ENCODE results near the gene VPS37C.

DNA sequence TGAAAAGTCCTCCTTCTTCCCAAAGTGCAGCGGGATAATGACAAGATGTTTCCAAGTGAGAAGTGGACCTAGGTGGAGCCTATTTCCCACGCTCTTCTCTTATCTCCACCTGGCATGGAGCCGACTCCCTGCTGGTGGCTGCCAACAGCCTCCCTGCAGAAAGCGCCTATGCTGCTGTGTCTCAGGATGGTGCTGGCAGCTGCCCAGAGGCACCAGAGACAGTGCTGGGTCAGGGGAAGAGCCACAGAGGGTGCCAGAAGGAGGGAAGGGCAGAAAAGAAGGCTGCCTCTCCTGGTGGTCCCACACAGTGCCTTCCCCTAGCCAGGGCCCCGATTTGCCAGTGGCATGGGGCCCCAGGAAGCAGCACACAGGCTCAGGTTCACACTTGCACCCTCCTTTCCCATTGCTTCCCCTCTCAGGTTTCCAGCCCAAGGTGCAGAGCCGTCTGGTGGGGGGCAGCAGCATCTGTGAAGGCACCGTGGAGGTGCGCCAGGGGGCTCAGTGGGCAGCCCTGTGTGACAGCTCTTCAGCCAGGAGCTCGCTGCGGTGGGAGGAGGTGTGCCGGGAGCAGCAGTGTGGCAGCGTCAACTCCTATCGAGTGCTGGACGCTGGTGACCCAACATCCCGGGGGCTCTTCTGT is 39.9 kb downstream of the VPS37C start:
- TF ChIP-seq, protein P1, sequence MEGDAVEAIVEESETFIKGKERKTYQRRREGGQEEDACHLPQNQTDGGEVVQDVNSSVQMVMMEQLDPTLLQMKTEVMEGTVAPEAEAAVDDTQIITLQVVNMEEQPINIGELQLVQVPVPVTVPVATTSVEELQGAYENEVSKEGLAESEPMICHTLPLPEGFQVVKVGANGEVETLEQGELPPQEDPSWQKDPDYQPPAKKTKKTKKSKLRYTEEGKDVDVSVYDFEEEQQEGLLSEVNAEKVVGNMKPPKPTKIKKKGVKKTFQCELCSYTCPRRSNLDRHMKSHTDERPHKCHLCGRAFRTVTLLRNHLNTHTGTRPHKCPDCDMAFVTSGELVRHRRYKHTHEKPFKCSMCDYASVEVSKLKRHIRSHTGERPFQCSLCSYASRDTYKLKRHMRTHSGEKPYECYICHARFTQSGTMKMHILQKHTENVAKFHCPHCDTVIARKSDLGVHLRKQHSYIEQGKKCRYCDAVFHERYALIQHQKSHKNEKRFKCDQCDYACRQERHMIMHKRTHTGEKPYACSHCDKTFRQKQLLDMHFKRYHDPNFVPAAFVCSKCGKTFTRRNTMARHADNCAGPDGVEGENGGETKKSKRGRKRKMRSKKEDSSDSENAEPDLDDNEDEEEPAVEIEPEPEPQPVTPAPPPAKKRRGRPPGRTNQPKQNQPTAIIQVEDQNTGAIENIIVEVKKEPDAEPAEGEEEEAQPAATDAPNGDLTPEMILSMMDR (IDR thresholded peaks at IDR 0.05): no peak
- TF ChIP-seq POLR2A (IDR thresholded peaks at IDR 0.05): no peak
- TF ChIP-seq EP300 (IDR thresholded peaks at IDR 0.05): no peak

All from ovary (tissue), 3 donors.